H1 (cell line): ENCODE results near the gene TBC1D22B. TPM values are rescaled to one million over a fixed set of nuclear protein-coding genes. Genes with fewer than 3 reads are reported as not detected.

ENCODE experiments used
- CTCF ChIA-PET: fragments of 300-600 bp; sonication (Branson Sonifier 250); formaldehyde crosslinking; loops from one replicate; lab custom pipeline; 2021; ENCODE audit not compliant: partially characterized antibody; lab: Charles Lee
- POLR2A ChIA-PET: fragments of 300-600 bp; sonication (Branson Sonifier 250); formaldehyde crosslinking; loops from one replicate; lab custom pipeline; 2021; ENCODE audit warnings: inconsistent platforms; ENCODE audit not compliant: partially characterized antibody; lab: Charles Lee
- DNase-seq, 2 experiments: peaks; one replicate each; pipeline versions ENCODE4 v3.0.0 to v3.0.0-alpha.2; 2010 to 2022; ENCODE audit warnings: low spot score in 2 of 2, low read depth in 1 of 2, mixed read lengths in 1 of 2
- FAIRE-seq: peaks from 2 replicates; lab custom pipeline; 2011; peaks lifted over from hg19 to GRCh38; lab: Jason Lieb, UNC
- H2AFZ ChIP-seq: 2 replicates; pipeline ENCODE4 v1.8.1; 2012; ENCODE audit warnings: low read length, inconsistent platforms
- H2AK5ac ChIP-seq: 2 replicates; pipeline ENCODE4 v1.6.1; 2013; ENCODE audit warnings: low read depth, low read length
- H2BK120ac ChIP-seq: replicated peaks from 2 replicates; pipeline ENCODE3; 2013; ENCODE audit warnings: low read depth, low read length, inconsistent platforms
- H2BK12ac ChIP-seq: 2 replicates; pipeline ENCODE4 v1.6.1; 2013; ENCODE audit warnings: low read depth, low read length
- H2BK15ac ChIP-seq: 2 replicates; pipeline ENCODE4 v1.6.1; 2013; ENCODE audit warnings: low read length
- H2BK20ac ChIP-seq: 2 replicates; pipeline ENCODE4 v1.6.1; 2013; ENCODE audit warnings: low read length
- H2BK5ac ChIP-seq: 2 replicates; pipeline ENCODE4 v1.6.1; 2013; ENCODE audit warnings: low read depth, low read length
- H3K14ac ChIP-seq: 2 replicates; pipeline ENCODE4 v1.6.1; 2013; ENCODE audit warnings: inconsistent platforms; ENCODE audit not compliant: insufficient read length
- H3K18ac ChIP-seq: 2 replicates; pipeline ENCODE4 v1.6.1; 2013; ENCODE audit warnings: low read length; ENCODE audit errors: extremely low read depth
- H3K23ac ChIP-seq: 2 replicates; pipeline ENCODE4 v1.6.1; 2013; ENCODE audit warnings: inconsistent platforms; ENCODE audit not compliant: insufficient read length
- H3K23me2 ChIP-seq: 2 replicates; pipeline ENCODE4 v1.6.1; 2013; ENCODE audit warnings: low read depth, low read length
- H3K27ac ChIP-seq: 2 replicates; pipeline ENCODE4 v1.6.1; 2011; ENCODE audit warnings: low read depth, low read length, inconsistent platforms
- H3K27me3 ChIP-seq, 4 experiments: replicated peaks in 1 of 4; 1 replicate in 1 of 4; 2 replicates in 3 of 4; pipeline versions ENCODE4 v1.6.1 to v1.8.1; 2011 to 2013; ENCODE audit warnings: low read length in 3 of 4, mild to moderate bottlenecking in 3 of 4, inconsistent platforms in 2 of 4, mixed read lengths in 2 of 4, moderate library complexity in 1 of 4; ENCODE audit not compliant: control insufficient read depth in 3 of 4, insufficient read depth in 3 of 4; ENCODE audit errors: extremely low read depth in 1 of 4
- H3K36me3 ChIP-seq, 4 experiments: 2 replicates each; pipeline versions ENCODE4 v1.6.1 to v1.8.1; 2011 to 2013; ENCODE audit warnings: mild to moderate bottlenecking in 4 of 4, low read length in 3 of 4, moderate library complexity in 2 of 4, control low read depth in 1 of 4, inconsistent platforms in 1 of 4; ENCODE audit not compliant: insufficient read depth in 4 of 4, control insufficient read depth in 2 of 4
- H3K4ac ChIP-seq: replicated peaks from 2 replicates; pipeline ENCODE3; 2013; ENCODE audit warnings: low read length, low read depth, mixed read lengths, inconsistent platforms; ENCODE audit not compliant: insufficient read length
- H3K4me1 ChIP-seq, 4 experiments: replicated peaks in 1 of 4; 1 replicate in 1 of 4; 2 replicates in 3 of 4; pipeline versions ENCODE4 v1.6.1 to v1.8.1; 2011 to 2013; ENCODE audit warnings: low read length in 3 of 4, inconsistent platforms in 2 of 4, mixed read lengths in 1 of 4; ENCODE audit not compliant: insufficient read depth in 4 of 4, control insufficient read depth in 3 of 4
- H3K4me2 ChIP-seq, 2 experiments: 2 replicates each; pipeline versions ENCODE4 v1.6.1 to v1.8.1; 2011 to 2013; ENCODE audit warnings: low read depth in 2 of 2, low read length in 2 of 2, control low read depth in 1 of 2, inconsistent platforms in 1 of 2, mild to moderate bottlenecking in 1 of 2; ENCODE audit not compliant: insufficient read depth in 1 of 2
- H3K4me3 ChIP-seq, 4 experiments: fragments of 200-600, 300-600 bp in 1 of 4; sonication (generic), shearing (Covaris generic), sonication (Bioruptor Twin) in 1 of 4; 2 replicates each; pipeline versions ENCODE4 v1.5.1 to v1.8.1; 2011 to 2016; ENCODE audit warnings: low read length in 4 of 4, low read depth in 3 of 4, control low read depth in 2 of 4, inconsistent platforms in 2 of 4, mild to moderate bottlenecking in 2 of 4, mixed read lengths in 1 of 4, moderate library complexity in 1 of 4; ENCODE audit not compliant: insufficient read depth in 2 of 4; ENCODE audit errors: extremely low read depth in 1 of 4
- H3K56ac ChIP-seq: replicated peaks from 2 replicates; pipeline ENCODE3; 2013; ENCODE audit warnings: low read depth, mild to moderate bottlenecking, mixed read lengths, low read length, inconsistent platforms; ENCODE audit not compliant: insufficient read length
- H3K79me1 ChIP-seq: 2 replicates; pipeline ENCODE4 v1.6.1; 2013; ENCODE audit warnings: low read depth, low read length, control low read depth
- H3K79me2 ChIP-seq, 2 experiments: 2 replicates each; pipeline versions ENCODE4 v1.6.1 to v1.8.1; 2012 to 2013; ENCODE audit warnings: low read length in 2 of 2, mild to moderate bottlenecking in 2 of 2, inconsistent platforms in 1 of 2; ENCODE audit not compliant: insufficient read depth in 2 of 2, control insufficient read depth in 1 of 2
- H3K9ac ChIP-seq, 4 experiments: replicated peaks in 1 of 4; 1 replicate in 1 of 4; 2 replicates in 3 of 4; pipeline versions ENCODE4 v1.6.1 to v1.8.1; 2011 to 2013; ENCODE audit warnings: low read depth in 3 of 4, low read length in 3 of 4, control low read depth in 2 of 4, mild to moderate bottlenecking in 2 of 4, moderate library complexity in 2 of 4, inconsistent platforms in 1 of 4; ENCODE audit errors: extremely low read depth in 1 of 4
- H3K9me3 ChIP-seq, 2 experiments: 2 replicates each; pipeline versions ENCODE4 v1.6.1 to v1.8.1; 2012 to 2013; ENCODE audit warnings: mild to moderate bottlenecking in 2 of 2, moderate library complexity in 2 of 2, control low read depth in 1 of 2, inconsistent platforms in 1 of 2, low read depth in 1 of 2, low read length in 1 of 2, mixed read lengths in 1 of 2; ENCODE audit not compliant: insufficient read depth in 2 of 2
- H4K20me1 ChIP-seq, 2 experiments: replicated peaks in 1 of 2; 2 replicates each; pipeline versions ENCODE3 to v1.8.1; 2011 to 2013; ENCODE audit warnings: inconsistent platforms in 2 of 2, low read length in 2 of 2, mild to moderate bottlenecking in 1 of 2; ENCODE audit not compliant: insufficient read depth in 2 of 2, control insufficient read depth in 1 of 2
- H4K5ac ChIP-seq: 2 replicates; pipeline ENCODE4 v1.6.1; 2013; ENCODE audit warnings: low read length, low read depth, mixed read lengths, inconsistent platforms; ENCODE audit not compliant: insufficient read length
- H4K8ac ChIP-seq: 2 replicates; pipeline ENCODE4 v1.8.0; 2013; ENCODE audit warnings: mild to moderate bottlenecking, moderate library complexity, low read length, inconsistent platforms; ENCODE audit not compliant: insufficient read depth; ENCODE audit errors: extremely low read depth
- H4K91ac ChIP-seq: replicated peaks from 2 replicates; pipeline ENCODE3; 2013; ENCODE audit warnings: low read length, mixed read lengths, inconsistent platforms; ENCODE audit not compliant: insufficient read length
- CBX8 ChIP-seq: fragments of 300-800, 300-1000 bp; sonication (generic); IDR thresholded peaks from 2 replicates; pipeline ENCODE4 v1.7.1; 2016; ENCODE audit warnings: low read depth, low read length, borderline replicate concordance
- POLR2AphosphoS5 ChIP-seq: IDR thresholded peaks from 2 replicates; pipeline ENCODE4 v1.6.1; 2011; ENCODE audit warnings: low read depth, low read length
- SIN3A ChIP-seq, 2 experiments: IDR thresholded peaks in 1 of 2; conservative IDR thresholded peaks in 1 of 2; 2 replicates each; pipeline ENCODE4 v1.6.1; 2011 to 2012; ENCODE audit warnings: low read length in 2 of 2, improper control_type of control experiment in 1 of 2, low read depth in 1 of 2, mild to moderate bottlenecking in 1 of 2
- WGBS, 2 experiments: shearing (Covaris generic) in 1 of 2; methylation state at CpG; one replicate each; pipeline versions ENCODE4 v1.1.6 to v1.1.7; 2013 to 2015; ENCODE audit warnings: low lambda C conversion rate in 2 of 2, mixed read lengths in 2 of 2, inconsistent platforms in 1 of 2, low coverage in 1 of 2, missing lambda C conversion rate in 1 of 2; ENCODE audit not compliant: insufficient replicate concordance in 2 of 2, insufficient coverage in 1 of 2, insufficient read length in 1 of 2; ENCODE audit errors: extremely low coverage in 1 of 2, missing lambda C conversion rate in 1 of 2; 5-methylcytosine and 5-hydroxymethylcytosine counted together
- polyA plus RNA-seq, 7 experiments: library from polyadenylated mRNA; depleted of rRNA in 3 of 7; stranded (reverse) in 5 of 7; unstranded in 2 of 7; fragments of >200 nt in 5 of 7; fragments of 200-250 nt in 2 of 7; gene quantifications; 1 replicate in 5 of 7; 2 replicates in 1 of 7; 4 replicates in 1 of 7; pipeline versions ENCODE4 v1.2.1 to v1.2.3, GENCODE V29; 2011 to 2013; ENCODE audit warnings: missing spikeins in 2 of 7, mixed read lengths in 2 of 7
- total RNA-seq: library from RNA; stranded (reverse); fragmentation: NEBNext Ultra II Directional; extraction: Animal tissue kit (Norgen Biotek cat#: 25700); gene quantifications from 2 replicates; pipeline ENCODE4 v1.2.1, GENCODE V29; 2021

TBC1D22B gene
- total and polyA plus RNA-seq, 2 of the 8 experiments (the other 6 are each of a cell fraction or from before 2014, with no cell fraction given): 10.1 to 17.4 TPM

GRCh38 chr6:37269105-37269504 is 11.5 kb downstream of the TBC1D22B start:
- no peak overlapping the region for H2BK12ac ChIP-seq
- H3K14ac ChIP-seq: no peak overlapping the region
- POLR2A ChIA-PET: no interaction called here
- no peaks in the 10 kb centered on the region for H3K27me3 ChIP-seq
- FAIRE-seq (no peak), DNase-seq (no peak)
- H4K20me1 ChIP-seq: peaks cover 0 to 1% of the 10 kb centered on the region in 2 experiments
- H3K23me2 ChIP-seq: no peaks in the 10 kb centered on the region
- peaks cover 0 to 4% (median 3%) of the 10 kb centered on the region in 4 experiments; a peak in 4 of 7 replicates for H3K4me1 ChIP-seq
- no peak overlapping the region for H2BK20ac ChIP-seq
- H3K79me2 ChIP-seq: peaks cover 0 to 40% of the 10 kb centered on the region in 2 experiments; a peak in 2 of 4 replicates
- H3K56ac ChIP-seq: no peak overlapping the region
- no peak overlapping the region for H4K91ac ChIP-seq
- CTCF ChIA-PET: no interaction called here
- H3K23ac ChIP-seq: no peak overlapping the region
- H2BK120ac ChIP-seq: no peak overlapping the region
- no peak overlapping the region for H2AK5ac ChIP-seq
- 90% methylated on average over 2 of the region's 2 CpGs; no CpG with 5 or more reads in 1 of the 2 experiments for WGBS, 2 experiments
- no peak overlapping the region for H3K4me2 ChIP-seq
- no peak overlapping the region for H2BK15ac ChIP-seq
- no peak overlapping the region for H4K5ac ChIP-seq
- H3K4ac ChIP-seq: no peak overlapping the region
- H3K79me1 ChIP-seq: no peaks in the 10 kb centered on the region; the same call in 1 of the 2 replicates
- H3K4me3 ChIP-seq: no peak overlapping the region
- H2AFZ ChIP-seq: no peak overlapping the region
- H3K27ac ChIP-seq: no peak overlapping the region
- peaks cover 0 to 8% (median 0%) of the 10 kb centered on the region in 4 experiments; a peak in 2 of 8 replicates for H3K36me3 ChIP-seq
- H3K9me3 ChIP-seq: no peaks in the 10 kb centered on the region
- no peak overlapping the region for H3K9ac ChIP-seq
- H3K18ac ChIP-seq: no peak overlapping the region
- no peak overlapping the region for H4K8ac ChIP-seq
- no peak overlapping the region for H2BK5ac ChIP-seq
- TF ChIP-seq POLR2AphosphoS5 (no peak), CBX8 (no peak), SIN3A (conservative IDR thresholded peaks at IDR 0.05 in 1 of 2, IDR thresholded peaks at IDR 0.05 in 1 of 2; ENCODE audit: low read depth in 1 of 2, low read length in 2 of 2) (no peak)
